Measurements from ENCODE around the gene SLC43A3.

SLC43A3 gene

DNA sequence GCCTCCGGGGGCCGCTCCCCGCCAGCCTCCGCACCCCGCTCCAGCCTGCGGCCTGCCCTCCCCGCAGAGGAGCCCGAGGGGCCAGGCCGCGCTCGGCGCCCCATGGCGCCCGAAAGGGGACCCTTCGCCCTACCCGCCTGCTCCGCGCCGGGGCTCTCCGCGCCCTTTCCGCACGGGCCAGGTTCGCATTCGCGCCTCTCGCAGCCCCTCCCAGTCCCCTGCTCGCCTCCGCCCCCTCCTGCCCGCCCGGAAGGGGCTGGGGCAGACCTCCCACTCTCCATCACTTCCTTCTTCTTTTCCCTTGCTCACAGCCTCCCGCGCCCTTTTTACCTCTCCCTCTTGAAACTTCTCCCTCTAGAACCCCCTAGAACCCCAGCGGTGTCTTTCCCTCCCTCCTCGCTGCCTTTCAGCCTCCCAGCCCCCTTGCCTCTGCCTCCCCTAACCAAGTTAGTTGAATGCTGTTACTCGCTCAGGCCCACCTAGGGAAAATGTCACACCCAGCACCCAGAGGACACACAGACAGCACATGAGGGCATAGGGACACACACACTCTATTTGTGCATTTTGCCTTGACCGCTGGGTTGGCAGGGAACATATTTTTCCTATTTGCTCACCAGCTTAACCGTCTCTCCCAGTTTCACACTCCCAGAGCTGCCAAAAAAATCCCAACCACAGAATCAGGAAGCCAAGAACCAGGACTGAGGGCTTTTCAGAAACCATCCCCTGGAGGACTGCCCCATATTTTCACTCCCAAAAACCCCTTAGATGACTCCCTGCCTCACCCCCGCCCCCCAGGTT, at the start of gene SLC43A3:
Gene SLC43A3, minus strand, starts transcription at position 193 of the 798 bp plus-strand sequence. CDS start 949 bp downstream, outside the sequence.
- DNase-seq (ENCODE audit: low read depth), result peak; percentile 73

DNA sequence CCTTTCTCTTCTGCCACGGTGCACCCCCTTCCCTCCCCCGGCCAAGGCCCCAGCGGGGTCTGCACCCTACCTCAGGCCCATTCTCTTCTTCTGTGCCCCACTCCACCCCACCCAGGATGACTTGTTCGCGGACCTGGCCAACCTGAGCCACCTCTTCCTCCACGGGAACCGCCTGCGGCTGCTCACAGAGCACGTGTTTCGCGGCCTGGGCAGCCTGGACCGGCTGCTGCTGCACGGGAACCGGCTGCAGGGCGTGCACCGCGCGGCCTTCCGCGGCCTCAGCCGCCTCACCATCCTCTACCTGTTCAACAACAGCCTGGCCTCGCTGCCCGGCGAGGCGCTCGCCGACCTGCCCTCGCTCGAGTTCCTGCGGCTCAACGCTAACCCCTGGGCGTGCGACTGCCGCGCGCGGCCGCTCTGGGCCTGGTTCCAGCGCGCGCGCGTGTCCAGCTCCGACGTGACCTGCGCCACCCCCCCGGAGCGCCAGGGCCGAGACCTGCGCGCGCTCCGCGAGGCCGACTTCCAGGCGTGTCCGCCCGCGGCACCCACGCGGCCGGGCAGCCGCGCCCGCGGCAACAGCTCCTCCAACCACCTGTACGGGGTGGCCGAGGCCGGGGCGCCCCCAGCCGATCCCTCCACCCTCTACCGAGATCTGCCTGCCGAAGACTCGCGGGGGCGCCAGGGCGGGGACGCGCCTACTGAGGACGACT, 49.3 kb upstream of the SLC43A3 start:
- no peak for DNase-seq (ENCODE audit: low read depth)

DNA sequence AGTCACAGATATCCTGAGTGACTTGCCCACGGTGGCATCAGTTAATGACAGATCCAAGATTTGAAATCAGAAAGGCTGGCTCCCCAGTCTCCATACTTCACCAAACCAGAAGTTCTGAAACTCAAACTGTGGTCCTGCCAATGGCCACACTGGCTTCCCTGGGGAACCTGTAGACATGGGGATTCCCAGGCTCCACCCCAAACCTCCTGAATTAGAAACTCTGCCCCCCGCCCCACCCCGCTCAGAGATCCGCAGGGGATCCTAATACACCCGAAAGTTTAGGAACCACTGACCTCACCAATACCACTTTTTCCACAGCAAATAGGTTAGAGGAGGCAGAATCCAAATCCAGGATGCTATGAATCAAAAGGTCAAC, 48.7 kb upstream of the SLC43A3 start:
- DNase-seq (ENCODE audit: low read depth), result no peak

DNA sequence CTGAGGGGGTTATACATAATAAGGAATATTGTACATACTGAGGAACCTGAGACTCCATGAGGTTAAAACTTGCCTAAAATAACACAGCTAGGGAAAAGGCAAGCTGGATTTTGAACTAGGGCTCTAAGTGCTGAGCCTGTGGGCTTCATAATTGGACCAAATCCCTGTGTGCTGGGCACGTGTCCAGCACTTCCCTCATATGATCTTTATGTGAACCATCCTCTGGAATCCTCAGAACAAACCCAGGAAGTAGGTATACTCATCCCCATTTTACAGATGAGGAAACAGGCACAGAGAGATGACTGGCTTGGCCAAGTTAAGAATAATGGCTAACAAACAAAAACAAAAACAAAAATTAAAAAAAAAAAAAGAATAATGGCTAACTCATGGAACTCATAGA, 48.3 kb upstream of the SLC43A3 start:
- no peak for DNase-seq (ENCODE audit: low read depth)

DNA sequence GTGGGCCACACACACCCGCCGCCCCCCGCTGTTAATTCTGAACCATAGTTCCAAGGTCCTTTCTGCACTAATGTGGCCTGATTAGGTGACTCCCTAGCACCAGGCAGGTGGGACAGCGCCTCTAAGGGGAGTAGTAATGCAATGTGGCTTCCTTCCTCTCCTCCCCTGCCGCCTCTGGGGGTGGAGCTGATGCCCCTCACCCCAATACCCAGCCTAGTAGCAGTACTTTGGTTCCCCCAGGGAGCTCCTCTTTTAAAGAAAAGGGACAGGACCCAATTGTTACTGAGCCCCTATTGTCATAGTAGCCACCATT, 47.8 kb upstream of the SLC43A3 start:
- DNase-seq (ENCODE audit: low read depth), result no peak

DNA sequence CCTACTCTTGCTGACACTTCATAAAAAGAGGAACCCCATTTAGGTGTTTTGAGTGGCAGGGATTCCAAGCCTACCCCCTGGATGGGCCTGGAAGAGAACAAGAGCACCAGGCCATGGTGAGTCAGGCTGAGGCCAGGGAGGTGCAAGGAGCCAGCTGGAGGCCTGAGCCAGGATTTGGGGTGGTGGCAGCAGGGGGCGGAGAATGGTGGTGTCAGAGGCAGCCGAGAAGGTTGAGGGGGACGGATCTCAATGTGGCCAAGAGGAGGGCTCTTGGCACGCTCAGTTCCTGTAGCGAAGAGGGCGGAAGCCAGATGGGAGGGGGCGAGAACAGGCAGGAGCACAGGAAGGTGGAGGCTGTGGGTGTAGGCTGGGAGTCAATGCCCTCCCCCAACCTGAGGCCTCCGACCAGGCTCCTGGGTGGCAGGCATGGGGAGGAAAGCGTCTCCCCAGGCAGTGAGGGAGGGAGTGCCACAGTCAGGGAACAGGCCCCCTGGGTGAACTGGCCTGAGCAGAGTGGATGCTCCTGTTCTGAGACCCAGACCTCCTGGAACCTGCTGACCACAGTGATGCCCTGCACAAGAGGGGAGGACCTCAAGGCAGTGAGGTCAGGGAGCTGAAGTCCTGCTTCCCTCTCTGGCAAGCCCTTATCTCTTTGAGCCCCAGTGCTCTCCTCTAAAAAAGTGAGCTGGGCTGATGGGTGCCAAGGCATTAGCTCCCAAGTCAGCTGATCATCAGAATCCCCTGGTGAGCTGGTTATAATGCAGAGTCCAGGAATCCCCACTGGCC, 47.3 kb upstream of the SLC43A3 start:
- peak; percentile 58 for DNase-seq (ENCODE audit: low read depth)

DNA sequence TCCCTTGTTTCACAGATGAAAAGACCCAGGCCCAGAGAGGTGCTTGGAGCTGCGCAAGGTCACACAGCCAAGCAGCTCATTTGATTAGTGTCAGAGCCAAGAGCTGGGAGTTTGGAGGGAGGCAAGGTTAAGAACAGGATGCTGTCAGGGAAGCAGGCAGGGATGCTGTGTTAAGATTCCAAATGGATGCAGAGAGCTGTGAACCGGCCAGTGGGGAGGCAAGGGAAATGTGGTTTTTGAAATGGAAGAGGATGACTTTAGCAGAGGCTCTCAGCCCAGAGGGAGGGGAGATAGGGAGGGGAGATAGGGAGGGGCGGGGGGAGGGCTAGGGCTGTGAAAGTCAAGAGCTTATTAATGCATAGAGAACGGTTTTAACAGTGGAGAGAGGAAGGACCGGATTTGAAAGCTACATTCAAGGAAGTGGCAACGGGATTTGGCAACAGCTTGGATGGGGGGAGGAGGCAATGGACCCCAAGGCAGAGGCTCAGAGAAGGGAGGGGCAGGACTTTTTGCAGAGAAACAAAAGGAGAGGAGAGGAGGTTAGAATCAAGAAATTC, 46.4 kb upstream of the SLC43A3 start:
- no peak for DNase-seq (ENCODE audit: low read depth)

DNA sequence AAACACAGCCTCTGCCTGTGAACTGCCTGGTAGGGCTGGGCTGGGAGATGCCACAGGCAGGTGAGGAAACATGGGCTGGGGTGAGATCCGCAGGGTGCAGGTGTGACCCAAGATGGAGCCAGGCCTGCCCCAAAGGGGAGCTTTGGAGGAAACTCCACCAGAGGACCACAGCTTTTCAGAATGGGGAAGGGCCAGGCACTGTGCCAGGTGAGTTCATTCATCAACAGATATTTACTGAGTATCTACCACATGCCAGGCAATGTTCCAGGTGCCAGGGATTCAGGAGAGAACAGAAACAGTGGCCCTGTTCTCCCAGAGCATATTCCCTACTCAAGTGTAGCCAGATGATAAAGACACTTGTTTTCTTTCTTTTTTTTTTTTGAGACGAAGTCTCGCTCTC, 44.6 kb upstream of the SLC43A3 start:
- DNase-seq (ENCODE audit: low read depth), result no peak

DNA sequence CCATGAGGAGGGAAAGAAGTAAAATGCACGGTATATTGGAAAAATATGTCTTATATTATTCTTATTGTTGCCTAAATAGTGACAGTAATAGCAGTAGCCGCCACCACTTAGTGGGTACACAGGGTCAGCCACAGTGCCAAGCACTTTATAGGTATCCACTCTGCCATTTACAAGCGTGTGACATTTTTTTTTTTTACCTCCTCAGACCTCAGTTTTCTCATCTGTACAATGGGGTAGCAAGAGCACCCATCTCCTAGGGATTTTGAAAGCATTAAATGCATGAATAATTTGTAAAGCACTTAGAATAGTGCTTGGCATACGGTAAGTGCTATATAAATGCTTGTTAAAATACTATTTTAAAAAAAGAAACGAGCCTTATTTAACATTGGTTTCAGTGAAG, 42.3 kb upstream of the SLC43A3 start:
- DNase-seq (ENCODE audit: low read depth), result no peak

DNA sequence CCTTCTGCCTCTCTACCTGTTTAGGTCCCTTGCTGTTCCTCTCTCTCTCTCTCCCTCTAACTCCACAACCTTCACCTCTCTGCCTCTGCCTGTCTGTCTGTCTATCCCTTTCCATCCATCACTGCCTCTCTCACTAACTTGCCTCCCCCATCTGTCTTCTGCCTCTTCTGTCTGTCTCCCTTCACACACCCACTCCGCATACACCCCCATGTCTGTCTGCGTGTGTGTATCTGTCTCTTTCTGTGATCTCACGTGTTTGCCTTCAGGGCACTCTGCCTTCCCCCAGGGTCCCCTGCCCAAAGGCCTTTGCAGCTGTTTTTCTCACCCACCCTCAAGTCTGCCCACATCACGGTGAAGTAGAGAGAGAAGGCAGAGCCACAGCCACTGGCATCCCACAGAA, 41.4 kb upstream of the SLC43A3 start:
- no peak for DNase-seq (ENCODE audit: low read depth)

DNA sequence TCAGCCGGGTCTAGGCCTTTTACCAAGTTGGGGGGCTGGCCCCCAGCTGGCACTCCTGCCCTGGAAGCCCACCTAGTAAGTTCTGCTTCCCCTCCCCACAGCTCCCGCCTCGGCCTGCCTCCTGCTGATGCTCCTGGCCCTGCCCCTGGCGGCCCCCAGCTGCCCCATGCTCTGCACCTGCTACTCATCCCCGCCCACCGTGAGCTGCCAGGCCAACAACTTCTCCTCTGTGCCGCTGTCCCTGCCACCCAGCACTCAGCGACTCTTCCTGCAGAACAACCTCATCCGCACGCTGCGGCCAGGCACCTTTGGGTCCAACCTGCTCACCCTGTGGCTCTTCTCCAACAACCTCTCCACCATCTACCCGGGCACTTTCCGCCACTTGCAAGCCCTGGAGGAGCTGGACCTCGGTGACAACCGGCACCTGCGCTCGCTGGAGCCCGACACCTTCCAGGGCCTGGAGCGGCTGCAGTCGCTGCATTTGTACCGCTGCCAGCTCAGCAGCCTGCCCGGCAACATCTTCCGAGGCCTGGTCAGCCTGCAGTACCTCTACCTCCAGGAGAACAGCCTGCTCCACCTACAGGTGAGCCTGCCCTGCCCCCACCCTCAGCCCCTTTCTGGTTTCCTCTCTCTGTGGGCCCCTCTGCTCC, 40.7 kb upstream of the SLC43A3 start:
- no peak for DNase-seq (ENCODE audit: low read depth)

DNA sequence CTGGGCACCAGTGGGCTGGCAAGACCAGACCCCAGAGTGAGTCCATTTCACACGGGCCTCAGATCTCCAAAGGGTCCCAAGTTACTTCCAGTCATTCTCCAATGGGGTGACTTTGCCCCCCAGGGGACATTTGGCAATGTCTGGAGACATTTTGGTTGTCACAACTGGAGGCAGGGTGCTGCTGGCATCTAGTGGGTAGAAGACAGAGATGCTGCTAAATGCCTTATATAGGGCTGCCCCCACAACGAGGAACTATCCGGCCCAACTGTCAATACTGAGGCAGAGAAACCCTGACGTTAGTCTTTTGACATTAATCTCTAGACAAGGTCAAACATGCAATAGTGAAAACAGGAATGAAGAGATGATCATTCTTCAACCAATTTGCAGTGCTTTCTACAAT, 39.8 kb upstream of the SLC43A3 start:
- DNase-seq (ENCODE audit: low read depth), result no peak

DNA sequence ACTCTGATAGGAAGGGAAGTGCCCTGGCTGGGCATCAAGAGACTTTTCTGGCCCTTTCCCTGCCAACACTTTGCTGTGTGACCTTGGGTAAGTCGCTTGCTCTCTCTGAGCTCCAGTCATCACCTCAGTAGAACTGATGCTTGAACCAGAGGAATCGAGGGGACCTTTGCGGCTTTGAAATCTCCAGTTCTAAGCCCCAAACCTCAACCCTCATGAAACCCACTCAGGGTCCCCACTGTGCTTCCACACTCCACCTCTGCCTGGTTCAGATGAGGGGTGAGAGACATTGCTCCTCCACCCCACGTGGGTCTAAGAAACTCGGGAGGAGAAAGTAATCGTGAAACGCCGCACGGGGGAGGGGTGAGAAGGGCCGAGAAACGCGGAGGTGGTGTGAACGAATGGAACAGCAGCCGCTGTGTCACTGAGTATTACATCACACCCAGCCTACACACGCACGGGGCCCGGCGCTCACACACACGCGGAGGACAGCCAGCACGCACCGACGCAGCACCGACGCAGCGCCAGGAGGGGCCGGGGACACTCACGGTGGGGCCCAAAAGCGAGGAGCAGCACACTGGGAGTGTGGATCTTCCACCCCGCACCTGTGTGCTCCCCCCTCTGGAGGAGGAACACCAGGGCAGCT, 37.7 kb upstream of the SLC43A3 start:
- DNase-seq (ENCODE audit: low read depth), result no peak

DNA sequence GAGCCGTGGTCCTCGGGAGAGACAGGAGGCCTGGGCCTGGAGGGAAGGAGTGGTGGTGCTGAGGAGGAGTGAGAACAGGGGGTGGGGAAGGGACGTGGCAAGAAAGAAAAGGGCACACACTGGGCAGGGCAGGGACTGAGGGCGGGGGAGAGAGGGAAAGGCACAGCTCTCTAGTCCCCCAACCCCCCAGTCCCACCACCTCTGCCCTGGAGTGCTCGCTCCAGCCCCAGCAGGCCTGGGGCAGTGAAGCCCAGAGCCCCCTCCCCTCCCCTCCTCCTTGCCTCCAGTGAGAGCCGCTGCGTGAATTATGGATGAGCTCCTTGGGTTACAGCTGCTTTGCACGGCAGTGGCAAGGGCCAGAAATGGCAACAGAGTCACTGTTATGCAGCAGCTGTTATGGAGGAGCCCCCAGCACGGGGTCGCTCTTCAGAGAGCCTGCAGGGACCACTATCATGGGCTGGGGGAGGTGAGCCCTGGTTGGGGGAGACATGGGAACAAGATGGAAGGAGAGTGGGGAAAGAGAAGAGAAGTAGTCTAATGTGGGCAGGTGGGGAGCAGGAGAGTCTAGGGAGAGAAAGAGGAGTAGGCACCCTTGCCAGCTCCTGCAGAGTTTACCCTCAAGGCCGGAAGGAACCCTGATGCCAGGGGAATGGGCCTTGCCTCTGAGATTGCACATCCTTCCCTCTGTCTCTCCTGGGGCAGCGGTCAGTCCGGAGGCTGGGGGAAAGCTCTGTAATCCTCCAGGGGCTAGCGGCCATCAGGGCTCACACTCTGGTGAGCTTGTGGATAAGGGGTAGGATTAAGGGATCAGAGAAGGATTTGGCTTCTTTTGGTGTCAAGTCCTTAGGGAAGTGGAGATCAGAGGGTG, 37.0 kb upstream of the SLC43A3 start:
- no peak for DNase-seq (ENCODE audit: low read depth)

DNA sequence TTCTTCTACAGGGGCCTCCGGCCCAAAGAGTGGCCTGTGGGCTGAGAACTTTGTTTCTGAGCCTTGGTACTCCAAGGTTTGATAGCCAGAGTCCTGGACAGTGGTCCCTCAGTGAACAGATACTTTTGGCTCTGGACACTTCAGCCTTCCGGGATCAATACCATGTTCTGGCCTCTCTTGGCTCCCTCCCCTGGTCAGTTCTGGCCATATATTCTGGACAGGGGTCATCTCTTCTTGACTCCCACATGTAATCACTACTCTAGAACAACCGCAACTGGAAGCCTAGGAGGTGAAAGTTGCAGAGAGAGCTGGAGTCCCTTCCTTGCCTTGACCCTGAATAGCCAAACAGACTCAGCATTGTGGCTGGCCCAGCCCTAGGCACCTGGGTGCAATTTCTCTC, 35.7 kb upstream of the SLC43A3 start:
- no peak for DNase-seq (ENCODE audit: low read depth)

DNA sequence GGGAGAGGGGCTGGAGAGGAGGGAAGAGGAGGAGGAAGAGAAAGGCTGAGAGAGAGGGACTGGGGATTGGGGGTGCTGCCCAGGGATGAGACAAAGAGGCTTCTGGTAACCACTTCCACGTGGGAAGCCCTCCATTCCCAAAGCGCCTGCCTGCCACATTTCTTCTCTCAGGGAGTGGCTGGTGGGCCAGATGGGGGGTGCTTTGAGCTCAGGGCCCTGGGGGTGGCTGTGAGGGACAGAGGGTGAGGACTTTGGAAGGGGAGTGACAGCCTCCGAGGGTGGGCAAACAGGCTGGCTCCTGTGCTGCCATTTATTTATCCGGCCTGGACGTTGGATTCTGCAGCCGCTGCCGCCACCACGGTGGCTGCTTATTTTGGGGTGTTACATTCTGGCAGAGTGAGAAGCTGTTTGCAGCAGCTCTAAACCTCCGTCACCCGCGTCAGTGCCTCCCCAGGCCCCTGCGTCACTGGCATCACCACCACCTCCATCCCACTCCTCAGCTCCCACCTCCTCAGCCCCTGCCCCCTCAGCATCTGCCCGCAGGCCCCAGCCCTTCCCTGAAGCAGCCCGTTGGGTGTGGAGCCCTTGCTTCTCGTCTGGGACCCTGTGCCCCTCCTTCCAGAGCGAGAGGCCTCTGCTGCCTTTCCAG, 35.0 kb upstream of the SLC43A3 start:
- no peak for DNase-seq (ENCODE audit: low read depth)

DNA sequence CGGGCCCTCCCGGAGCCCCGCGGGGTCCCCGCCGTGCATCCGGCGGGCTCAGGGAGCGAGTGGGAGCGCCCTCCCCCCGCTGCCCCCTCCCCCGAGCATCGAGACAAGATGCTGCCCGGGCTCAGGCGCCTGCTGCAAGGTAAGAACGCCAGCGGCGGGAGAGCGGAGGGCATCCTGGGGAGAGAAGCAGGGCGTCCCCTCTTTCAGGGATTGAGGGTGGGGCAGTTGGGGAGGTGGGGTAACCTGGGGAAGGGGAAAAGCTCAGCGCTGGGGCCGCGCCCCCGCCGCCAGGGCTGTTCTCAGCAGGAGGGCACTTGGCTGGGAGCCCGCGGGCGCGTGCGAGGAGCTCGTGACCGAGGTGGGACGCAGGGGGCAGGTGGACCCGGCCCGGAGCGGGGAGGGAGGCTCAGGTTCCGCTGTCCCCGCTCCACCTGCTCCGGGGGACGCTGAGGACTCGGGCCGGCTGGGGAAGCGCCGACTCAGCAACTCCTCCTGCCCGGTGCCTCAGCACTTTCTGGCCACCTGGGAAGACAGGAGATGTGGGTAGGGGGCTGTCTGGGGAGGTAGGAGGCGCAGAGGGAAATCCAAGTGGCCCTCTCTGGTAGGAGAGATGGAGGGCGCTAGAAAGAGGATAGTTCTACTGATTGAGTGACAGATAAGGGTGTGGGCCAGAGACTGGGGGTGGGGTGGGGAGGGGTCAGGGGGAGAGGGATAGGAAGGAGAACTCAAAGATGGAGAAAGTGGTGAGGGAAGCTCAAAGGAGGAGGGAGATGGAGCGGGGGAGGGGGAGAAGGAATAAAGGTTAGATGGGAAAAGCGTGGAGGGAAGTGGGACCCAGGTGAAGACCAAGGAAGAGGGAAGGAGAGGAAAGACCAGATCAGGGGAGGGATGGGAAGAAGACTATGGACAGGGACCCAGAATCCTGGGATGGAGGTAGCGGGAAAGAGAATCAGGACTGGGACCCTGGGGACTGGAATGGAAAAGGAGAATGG, 34.1 kb upstream of the SLC43A3 start:
- DNase-seq (ENCODE audit: low read depth), result no peak

DNA sequence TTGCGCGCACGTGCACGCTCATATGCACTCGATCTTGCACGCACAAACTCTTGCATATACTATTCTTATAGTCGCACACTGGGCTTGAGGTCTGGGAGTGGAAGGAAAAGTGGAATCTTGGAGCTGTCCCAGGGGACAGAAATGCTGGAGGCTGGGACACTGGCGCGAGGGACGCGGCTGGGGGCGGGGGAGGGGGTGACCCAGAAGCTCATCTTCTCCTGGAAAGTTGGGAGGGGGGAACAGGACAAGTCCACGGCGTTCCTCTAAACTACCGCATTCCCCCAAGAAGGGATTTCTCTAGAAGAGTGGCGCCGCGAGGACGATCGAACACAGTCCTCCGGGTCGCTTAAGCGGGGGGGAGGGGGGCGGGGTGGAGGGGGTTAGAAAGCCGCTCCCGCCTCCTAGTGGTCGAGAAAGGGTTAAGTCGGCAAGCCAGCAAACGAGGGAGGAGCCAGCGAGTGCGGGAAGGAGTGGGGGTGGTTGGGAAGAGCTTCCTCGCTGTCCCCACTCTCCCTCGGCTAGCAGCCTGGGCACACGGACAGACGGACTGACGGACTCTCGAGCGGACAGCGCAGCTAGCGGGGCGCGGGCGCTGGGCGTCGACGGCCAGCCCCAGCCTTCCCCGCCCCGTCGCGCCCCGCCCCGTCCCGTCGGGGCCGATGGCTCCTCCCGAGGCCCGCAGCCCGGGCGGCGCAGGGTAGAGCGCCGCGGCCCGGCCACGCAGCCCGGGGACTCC, 33.3 kb upstream of the SLC43A3 start, which contains the start of gene RTN4RL2:
Gene RTN4RL2, plus strand, starts transcription at position 507 of the 736 bp plus-strand sequence. CDS start 338 bp downstream, outside the sequence.
- DNase-seq (ENCODE audit: low read depth), result peak; percentile 71

Measured in CMK (cell line).